NCI-H2196 treated with DMSO at 0.1 percent for 48 hours (cell line): ENCODE data around the gene GPC1.
"Not testable (repeated sequence)": the region's sequence is repeated elsewhere in the genome, so short reads cannot be mapped to it uniquely, and the experiment has no call there.

Source experiments
- DNase-seq: peaks from one replicate; lab custom pipeline; 2025; ENCODE audit not compliant: unreplicated experiment; lab: John Stamatoyannopoulos, UW

Gene GPC1, protein sequence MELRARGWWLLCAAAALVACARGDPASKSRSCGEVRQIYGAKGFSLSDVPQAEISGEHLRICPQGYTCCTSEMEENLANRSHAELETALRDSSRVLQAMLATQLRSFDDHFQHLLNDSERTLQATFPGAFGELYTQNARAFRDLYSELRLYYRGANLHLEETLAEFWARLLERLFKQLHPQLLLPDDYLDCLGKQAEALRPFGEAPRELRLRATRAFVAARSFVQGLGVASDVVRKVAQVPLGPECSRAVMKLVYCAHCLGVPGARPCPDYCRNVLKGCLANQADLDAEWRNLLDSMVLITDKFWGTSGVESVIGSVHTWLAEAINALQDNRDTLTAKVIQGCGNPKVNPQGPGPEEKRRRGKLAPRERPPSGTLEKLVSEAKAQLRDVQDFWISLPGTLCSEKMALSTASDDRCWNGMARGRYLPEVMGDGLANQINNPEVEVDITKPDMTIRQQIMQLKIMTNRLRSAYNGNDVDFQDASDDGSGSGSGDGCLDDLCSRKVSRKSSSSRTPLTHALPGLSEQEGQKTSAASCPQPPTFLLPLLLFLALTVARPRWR

DNA sequence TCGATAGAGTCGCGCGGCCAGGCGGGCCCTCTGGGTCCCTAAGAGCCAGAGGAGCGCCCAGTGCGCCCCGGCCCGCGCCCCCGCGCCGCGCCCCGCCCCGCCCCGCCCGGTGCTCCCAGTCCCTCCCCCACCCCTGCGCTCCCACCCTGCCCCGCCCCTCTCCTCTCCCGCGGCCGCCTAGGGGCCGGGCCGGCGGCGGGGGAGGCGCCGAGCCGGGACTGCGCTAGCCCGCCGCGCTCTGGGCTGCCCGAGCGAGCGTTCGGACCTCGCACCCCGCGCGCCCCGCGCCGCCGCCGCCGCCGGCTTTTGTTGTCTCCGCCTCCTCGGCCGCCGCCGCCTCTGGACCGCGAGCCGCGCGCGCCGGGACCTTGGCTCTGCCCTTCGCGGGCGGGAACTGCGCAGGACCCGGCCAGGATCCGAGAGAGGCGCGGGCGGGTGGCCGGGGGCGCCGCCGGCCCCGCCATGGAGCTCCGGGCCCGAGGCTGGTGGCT, at the start of gene GPC1:
GPC1 (plus strand) TSS at position 207 of the 491 bp plus-strand sequence; CDS start at position 463, 256 bp downstream.
- DNase-seq, result peak; percentile 42

DNA sequence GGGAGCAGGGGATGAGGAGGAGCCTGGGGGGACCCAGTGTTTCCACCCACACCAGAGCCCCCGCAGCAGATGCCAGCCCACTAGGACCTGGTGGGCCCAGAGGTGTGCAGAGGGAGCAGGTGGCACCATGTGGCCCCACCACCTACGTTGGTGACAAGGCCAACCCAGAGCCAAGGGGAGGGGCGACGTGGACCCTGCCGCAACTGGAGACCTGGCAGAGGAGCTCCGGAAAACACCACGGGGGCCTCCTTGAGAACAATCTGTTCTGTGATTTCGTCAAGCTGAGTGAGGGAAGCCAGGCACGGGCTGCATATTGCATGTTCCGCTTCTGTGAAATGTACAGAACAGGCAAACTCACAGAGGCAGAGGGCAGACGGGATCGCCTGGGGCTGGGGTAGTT, 49.1 kb upstream of the GPC1 start:
- no peak for DNase-seq

DNA sequence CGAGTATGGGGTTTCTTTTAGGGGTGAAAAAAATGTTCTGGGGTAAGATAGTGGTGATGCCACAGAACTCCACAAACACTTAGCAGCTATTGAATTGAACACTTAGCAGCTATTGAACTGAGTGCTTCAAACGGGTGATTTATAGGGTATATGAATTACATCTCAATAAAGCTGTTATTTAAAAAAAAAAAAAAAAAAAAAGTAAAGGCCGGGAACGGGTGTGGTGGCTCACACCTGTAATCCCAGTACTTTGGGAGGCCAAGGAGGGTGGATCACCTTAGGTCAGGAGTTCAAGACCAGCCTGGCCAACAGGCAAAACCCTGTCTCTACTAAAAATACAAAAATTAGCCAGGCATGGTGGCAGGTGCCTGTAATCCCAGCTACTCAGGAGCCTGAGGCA, 48.7 kb upstream of the GPC1 start:
- not testable (repeated sequence) for DNase-seq

DNA sequence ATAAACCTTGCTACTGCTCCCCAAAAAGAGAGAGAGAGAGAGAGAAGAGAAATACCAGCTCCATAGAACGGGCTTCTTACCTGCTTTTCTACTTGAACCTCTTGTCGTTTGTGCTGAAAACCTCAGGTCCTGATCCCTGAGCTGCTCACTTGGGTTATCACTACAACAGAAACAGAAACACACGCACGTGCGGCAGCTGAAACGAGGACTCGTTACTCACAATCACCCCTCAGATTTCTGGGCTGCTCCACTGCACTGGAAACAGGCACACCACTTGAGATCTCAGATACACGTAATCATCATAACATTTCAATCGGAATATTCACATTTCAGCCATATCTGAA, 48.2 kb upstream of the GPC1 start:
- DNase-seq, result no peak

DNA sequence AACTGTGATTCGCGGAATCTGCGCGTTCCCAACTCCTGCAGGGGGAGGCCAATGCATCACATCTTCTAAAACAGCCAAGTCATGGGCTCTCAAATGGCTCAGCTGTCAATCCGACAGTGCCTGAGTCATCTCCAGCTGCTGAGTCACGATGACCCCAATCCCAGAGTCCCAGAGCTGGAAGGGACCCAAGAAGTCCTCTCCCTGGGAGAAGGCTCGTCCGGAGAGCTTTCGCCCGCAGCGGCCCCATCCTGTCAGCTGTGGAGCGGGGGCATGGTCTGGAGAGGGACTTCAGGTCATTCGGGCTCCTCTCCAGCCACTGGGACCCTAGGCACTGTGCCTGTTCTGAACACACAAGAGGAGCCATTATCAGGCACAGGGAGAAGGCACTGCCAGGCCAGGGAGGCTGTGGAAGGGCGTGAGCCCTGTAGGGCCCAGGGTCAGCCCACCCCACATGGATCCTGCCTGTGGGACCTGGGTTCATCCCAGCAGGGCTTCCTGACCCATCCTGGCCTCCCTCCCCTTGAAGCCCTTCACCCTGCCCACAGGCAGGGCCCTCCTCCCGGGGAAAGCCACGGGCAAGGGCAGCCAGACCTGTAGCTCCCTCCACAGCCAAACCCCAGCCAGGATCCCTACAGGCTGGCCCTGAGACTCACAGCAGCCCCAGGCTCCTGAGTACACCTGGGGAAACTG, 47.6 kb upstream of the GPC1 start:
- no peak for DNase-seq

DNA sequence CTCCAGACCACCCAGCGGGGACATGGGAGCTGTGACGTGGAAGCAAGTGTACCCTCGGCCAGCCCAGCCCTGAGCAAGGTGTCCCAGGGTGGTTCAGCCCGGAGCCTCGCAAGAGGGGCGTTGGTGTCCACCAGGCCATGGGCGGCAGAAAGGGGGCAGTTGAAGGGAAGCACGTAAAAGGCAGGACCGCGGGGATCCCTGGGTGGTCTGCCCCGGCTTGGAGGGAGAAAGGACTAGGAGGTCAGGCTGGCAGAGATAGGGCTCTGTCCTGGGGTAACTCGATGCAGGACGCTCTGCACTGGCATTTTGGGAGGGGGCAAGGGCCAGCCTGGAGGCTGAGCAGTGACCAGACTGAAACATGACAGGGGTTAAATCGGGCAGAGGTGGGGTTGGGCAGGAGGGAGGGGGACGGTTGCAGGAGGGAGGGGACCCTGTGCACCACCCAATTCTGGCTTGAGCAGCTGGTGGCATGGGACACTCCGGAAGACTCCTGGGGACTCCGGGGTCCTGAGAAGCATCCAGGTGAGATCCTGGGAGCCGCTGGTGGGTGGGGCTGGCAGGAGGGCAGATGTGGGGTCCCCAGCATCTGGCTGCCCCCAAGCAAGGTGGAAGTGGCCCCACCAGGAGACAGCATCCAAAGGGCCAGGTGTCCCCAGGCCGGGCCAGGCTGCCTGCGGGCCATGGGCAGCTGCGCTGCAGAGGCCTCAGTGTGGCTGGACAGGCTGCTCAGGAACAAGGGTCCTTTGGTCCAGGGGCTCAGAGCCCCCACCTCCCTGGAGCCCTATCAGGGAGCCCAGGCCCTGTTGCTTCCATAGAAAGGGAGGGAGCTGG, 46.8 kb upstream of the GPC1 start:
- DNase-seq, result no peak

DNA sequence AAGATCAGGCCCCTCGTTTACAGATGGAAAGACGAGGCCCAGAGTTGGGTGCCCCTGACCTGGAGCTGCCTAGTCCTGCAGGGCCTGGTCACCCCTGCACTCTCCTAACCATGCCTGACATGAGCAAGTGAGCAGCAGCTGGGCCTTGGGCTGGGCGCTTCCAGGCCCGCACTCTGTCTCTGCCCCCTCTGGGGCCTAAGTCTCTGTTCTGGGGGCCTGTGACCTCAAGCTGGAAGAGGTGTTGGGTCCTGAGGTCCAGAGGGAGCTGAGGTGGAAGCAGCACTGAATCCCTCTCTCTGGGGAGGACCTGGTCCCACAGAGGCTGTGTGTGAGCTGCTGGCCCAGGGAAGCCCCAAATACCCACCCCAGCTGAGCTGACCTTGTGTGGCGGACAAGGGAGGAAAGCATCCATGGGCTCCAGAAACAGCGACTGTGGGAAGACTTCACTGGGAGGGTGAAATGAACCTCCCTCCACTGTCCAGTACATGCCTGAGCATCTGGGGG, 46.1 kb upstream of the GPC1 start:
- no peak for DNase-seq

DNA sequence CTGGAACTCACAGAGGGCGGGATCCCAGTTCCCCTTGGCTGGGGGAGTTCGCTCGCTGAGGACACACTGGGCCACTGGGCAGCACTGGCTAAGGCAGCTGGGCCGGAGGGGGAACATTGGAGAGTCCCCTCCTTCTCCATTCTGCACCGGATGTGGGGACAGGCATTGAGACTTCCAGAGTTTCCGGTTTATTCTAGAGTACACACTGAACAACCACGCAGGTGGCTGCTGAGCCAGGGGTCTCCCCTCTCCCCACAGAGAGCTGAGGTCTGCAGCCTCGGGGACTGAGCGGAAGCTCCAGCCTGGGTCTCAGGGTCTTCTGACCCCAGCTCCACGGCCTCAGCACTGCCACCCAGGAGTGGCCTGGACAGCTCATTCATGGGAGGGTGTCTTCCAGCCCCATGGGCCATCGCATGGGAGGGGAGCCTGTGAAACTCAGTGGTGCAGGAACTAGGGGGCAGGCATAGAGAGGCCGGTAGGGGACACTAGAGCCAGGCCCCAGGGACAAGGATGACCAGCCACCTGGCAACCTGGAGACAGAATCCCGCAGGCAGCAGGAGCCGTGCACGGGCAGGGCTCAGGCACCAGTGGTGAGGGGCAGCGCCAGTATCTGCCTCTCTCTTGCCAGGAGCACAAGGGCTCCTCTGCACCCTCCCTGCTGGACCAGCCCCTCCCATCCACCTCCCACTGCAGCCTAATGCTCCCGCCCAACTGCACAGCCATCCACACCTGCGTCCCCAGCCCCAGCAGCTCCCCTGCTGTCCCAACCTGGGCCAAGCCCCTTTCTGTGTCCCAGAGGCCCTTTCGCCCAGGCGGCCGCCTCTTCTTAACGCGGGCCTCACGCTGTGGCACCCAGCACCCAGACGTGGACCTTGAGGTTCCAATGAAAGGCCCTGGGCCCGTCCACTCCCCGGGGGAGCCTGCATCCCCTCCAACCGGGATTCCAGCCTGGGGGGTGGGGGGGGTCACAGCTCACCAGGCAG, 45.1 kb upstream of the GPC1 start:
- no peak for DNase-seq

DNA sequence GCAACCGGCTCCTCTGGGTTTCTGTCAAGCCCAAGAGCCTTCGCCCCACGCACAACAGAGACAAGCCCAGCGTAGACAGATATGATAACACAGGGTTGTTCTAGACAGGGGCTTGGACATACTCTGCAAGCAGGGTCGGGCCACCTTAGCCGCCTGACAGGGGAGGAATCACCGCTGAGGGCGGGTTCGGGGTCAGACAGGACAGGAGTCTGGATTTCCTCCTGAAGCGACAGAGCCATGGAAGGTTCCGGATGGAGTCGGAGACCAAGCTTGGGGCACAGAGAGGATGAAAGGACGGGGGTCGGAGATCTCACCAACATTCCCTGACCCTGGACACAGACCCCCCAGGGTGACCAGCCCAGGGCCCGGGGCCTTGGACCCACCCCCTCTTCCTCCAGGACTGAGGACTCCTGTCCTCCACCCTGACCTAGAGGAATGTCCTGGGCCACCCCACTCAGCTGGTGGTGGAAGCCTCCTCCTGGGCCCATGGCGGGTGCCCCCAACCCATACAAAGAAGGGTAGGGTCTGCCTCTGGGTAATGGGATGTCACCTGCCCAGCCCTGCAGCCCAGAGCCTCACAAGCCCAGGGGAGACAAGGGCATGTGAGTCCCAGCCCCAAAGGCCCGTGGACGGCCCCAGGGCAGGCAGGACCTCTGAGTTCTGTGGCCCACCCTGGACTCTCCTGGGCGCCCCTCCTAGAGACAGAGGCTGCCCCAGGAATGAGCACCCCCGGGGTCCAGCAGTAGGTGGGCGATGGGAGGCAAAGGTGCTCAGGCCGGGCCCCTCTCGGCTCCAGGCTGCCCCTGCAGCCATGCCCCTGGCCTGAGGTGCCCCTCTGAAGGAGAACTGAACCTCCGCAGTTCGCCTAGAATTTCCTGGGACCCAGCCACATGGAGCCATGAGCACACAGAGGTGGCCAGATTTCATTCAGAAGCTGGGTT, 44.1 kb upstream of the GPC1 start:
- no peak for DNase-seq

DNA sequence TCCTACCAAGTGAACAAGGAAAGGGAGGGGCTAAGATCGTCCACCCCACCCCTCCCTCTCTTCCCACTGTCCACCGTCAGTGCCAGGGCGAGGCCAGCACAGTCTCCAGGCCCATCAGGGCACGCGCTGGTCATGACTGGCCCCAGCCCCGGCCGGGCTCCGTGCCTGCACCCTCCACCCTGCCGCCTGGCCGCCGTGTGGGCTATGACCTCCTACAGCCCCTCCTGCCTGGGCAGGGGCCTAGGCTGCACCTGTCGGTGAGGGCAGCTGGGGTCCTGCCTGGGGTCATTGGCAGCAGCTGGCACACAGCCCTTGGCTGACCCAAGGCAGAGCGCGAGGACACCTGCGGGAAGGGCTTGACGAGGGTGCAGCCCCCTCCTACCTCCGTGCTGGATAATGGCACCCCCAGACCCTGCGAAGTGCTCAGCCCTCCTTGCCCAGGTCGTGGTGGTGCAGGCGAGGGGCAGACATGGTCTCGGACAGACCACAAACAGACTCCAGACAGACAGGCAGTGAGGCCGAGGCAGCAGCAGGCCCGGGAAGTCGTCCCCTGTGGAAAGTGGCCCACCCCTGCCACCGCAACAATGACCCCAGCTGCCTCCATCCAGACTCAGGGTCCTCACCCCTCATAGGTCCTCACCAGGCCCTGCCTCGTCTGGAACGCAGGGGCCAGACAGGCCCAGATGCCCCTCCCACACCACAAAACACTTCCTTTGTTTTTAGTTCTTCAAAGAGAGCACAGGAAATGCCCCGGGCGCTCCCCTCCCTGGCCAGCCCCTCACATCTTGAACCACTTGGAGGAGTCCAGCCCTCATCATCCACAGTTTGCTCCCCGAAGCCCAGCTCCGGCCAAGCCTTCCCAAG, 43.1 kb upstream of the GPC1 start:
- DNase-seq, result no peak

DNA sequence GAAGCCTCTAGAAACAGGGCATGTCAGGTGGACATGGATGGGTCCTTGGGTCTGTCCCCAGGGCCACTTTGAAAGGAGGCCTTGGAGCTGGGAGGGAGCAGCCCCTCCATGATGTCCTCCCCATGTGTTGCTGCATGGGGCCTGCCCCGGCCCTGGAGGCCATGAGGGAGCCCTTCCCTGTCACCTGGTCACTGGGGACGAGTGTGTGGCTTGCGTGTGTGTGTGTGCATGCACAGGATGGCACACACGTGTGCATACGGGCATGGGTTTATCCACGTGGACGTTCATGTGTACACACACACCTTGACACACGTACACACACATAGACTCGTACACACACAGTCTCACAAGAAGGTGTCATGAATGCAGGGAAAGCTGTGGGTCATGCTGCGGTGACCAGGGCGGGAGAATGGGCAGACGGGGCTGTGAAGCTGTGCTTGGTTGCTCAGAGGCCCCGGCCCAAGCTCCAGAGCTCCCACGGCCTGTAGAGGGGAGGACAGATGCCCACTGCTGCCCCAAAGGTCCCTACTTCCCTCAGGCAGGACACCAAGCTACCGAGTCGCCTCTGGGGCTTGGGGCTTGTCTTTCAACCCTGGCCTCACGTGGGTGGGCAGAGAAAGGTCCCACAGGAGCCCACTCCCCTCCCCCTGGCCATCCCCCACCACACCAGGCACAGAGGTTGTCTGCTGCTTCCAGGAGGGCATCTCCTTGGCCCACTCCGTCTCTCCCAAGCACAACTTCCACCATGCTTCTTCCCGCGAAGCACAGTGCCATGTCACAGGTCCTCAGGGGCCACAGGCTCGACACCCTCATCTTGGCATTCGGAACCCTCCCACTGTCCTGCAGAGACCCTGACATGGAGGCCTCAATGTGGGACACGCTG, 42.3 kb upstream of the GPC1 start:
- no peak for DNase-seq

DNA sequence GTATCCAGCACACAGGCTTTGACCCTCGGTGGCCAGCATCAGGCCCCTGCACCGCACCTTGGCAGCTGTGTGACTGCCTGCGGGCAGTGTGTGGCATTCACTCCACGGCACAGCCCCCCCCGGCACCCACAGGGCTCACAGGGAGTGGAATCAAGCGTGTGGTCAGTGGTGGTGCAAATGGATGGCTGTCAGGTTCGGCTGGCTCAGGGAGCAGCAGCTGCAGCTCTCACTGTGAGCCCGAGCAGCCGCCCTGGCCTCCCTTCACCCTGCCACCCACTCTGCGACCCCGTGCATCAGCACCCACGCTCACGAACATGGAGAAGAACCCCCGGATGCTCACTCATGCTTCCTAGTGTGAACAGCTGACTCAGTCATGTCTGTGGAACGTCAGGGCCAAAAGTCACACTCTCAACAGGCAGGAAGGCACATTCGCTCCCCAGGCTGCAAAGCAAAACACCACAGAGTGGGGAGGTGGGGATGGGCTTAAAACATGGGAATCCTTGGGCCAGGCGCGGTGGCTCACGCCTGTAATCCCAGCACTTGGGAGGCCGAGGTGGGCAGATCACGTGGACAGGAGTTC, 41.5 kb upstream of the GPC1 start:
- DNase-seq, result no peak

DNA sequence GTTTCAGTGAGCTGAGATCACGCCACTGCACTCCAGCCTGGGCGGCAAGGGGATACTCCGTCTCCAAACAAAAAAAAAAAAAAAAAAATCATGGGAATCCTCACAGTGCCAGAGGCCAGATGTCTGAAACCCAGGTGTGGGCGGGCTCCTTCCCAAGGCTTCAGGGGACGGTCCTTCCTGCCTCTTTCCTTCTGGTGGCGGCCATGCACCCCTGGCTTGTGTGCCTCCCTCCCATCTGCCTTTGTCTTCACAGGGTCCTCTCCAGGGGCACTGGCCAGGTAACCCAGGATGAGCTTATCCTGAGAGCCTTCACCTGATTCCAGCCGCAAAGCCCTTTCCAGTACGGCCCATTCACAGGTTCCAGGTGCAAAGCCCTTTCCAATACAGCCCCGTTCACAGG, 40.9 kb upstream of the GPC1 start:
- no peak for DNase-seq

DNA sequence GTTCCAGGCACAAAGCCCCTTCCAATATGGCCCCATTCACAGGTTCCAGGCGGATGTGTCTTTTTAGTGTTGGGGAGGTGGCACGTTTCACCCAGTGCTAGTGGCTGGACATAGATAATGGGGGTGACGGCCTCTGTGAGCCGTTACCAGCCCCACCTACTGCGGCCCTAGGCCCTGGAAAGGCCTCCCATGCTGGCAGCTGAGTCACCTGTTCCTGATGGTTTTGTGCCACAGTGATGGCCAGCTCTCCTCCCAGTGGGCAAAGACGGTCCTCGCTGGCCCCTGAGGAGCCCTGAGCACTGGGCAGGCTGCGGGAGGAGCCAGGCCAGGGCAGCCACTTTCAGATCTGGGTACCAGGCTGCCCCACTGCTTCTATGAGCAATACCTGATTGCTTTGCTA, 40.0 kb upstream of the GPC1 start:
- DNase-seq, result no peak

DNA sequence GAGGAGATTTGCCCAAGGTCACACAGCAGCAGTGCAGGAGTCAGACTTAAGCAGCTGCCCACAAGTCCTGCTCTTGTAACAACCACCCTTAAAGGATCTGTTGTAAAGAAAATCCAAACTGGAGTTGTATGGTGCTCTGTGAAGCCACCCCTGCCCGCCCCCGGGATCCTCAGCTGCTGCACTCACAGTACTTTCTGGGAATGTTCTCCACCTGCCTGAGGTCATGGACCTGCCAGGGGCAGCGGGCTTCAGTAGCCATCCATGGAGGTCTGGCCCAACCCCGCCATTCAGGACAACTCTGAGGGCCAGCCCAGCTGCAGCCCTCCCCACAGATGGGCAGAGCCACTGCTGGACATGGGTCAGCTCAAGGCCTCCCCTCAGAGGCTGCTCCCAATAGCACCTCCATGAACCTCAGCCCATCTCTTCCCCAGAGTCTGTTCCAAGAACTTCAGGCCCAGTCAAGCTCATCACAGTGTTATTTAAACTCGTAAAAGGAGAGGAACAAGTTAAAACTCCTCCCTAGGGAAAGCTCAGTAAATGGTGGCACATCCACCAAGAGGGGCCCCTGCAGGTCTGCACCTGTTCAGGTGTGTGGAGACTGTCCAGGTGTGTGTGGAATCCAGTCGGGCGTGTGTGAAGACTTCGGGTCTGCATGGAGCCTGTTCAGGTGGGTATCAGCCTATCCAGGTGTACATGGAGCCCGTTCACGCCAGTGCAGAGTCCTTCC, 39.4 kb upstream of the GPC1 start:
- no peak for DNase-seq
